ENCODE measurements around the gene WDFY4. TPM values are rescaled to one million over a fixed set of nuclear protein-coding genes. Genes with fewer than 3 reads are reported as not detected.

The WDFY4 gene
- total RNA-seq, 3 donors from 2014 or later, result 2.3 to 7.0 (median 5.8) TPM

DNA sequence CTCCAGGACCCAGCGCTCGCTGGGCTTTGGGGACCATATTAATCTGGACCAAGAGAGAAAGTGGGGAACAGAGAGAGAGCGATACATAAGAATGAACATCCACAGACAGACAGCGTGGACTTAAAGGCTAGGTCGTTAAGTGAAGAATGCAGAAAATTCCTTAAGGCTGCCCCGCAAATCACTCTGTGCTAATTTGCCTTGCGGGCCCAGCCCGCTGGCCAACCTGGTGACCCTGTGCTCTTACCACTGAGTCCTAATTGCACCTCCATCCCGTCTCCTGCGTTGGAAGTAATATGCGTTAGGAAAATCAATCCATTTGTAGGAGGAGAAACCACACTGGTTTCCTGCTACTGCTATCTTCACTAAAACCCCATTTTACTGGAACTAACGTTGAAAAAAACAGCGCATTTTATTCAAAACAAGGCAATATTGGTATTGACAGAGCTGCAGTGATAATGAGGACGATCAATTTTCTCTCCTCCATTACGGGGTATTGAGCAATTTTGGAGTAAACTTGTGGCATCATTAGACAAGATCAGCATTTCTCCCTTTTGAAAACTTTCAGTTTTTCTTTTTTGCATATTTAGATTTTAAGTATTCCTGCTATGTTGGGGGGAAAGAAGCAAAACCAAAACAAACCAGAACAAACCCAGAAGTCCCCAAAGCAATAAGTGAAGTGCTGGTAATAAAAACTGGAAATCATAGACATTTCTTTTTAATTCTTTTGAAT, 85.2 kb downstream of the WDFY4 start:
- intact Hi-C loops (cut with DNase I; ENCODE audit: low total_unique reads), result loop anchor here (10.0 kb wide), 1 partner anchor 1665 kb away; no protein-coding TSS in a partner anchor
- no peak overlapping the region for H3K4me3 ChIP-seq
- no peaks in the 10 kb centered on the region for H3K27me3 ChIP-seq
- DNase-seq (ENCODE audit: low spot score in 2 of 2), result no peak
- H3K9me3 ChIP-seq, result no peaks in the 10 kb centered on the region
- no peak overlapping the region for H3K27ac ChIP-seq
- no peaks in the 10 kb centered on the region for H3K4me1 ChIP-seq
- no peak for TF ChIP-seq POLR2A (IDR thresholded peaks at IDR 0.05)
- TF ChIP-seq POLR2AphosphoS5 (IDR thresholded peaks at IDR 0.05), result no peak
- TF ChIP-seq, protein P1, sequence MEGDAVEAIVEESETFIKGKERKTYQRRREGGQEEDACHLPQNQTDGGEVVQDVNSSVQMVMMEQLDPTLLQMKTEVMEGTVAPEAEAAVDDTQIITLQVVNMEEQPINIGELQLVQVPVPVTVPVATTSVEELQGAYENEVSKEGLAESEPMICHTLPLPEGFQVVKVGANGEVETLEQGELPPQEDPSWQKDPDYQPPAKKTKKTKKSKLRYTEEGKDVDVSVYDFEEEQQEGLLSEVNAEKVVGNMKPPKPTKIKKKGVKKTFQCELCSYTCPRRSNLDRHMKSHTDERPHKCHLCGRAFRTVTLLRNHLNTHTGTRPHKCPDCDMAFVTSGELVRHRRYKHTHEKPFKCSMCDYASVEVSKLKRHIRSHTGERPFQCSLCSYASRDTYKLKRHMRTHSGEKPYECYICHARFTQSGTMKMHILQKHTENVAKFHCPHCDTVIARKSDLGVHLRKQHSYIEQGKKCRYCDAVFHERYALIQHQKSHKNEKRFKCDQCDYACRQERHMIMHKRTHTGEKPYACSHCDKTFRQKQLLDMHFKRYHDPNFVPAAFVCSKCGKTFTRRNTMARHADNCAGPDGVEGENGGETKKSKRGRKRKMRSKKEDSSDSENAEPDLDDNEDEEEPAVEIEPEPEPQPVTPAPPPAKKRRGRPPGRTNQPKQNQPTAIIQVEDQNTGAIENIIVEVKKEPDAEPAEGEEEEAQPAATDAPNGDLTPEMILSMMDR (IDR thresholded peaks at IDR 0.05), result no peak
- no peaks in the 10 kb centered on the region for H3K36me3 ChIP-seq

DNA sequence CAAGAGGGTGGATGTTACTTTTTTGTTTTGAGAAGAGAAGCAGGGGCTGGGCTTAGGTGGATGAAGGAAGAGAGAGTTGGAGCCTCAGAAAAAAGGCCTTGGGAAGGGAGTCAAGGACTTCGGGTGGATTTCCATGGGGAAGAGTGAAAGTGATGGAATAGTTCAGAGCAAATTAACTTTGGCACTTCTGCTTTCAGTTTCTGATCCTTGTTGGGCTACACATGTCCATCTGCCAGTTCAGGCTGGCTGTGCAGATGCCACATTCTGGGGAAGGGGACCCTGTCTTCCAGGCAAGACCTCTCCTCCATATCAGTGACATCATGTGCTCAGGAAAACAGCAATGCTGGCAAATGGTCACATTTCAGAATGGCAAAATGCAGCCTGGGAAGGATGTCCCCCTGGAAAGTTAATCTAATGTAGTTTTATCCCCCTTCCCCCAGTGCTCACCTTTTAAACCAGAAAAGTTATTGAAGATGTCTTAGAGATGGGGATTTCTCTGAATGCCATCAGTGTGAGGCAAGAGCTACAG, 86.0 kb downstream of the WDFY4 start:
- H3K9me3 ChIP-seq, result no peaks in the 10 kb centered on the region
- no peak for DNase-seq (ENCODE audit: low spot score in 2 of 2)
- no peaks in the 10 kb centered on the region for H3K4me1 ChIP-seq
- no peaks in the 10 kb centered on the region for H3K27me3 ChIP-seq
- no peaks in the 10 kb centered on the region for H3K36me3 ChIP-seq
- no peak overlapping the region for H3K27ac ChIP-seq
- TF ChIP-seq POLR2A (IDR thresholded peaks at IDR 0.05) (no peak), POLR2AphosphoS5 (IDR thresholded peaks at IDR 0.05) (no peak)
- TF ChIP-seq, protein P1 (IDR thresholded peaks at IDR 0.05), result no peak
- no peak overlapping the region for H3K4me3 ChIP-seq
- intact Hi-C loops (cut with DNase I; ENCODE audit: low total_unique reads), result no loop called here

DNA sequence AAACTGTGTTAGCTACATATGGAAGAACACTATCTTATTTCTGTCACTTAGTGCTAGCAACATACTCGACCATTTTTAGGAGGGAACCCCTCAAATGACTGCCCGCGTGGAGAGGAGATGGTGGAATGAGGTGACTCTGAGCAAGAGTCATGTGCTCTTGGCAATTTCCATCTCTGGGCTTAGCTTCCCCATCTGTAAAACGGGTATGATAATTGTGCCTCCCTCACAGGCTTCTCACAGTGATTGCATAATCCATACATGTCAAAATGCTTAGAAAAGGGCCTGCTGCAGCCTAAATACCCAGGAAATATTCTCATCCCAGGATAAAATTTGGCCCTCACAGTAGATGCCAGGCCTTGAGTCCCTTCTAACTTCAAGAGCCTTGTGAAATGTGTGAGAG, 86.6 kb downstream of the WDFY4 start:
- intact Hi-C loops (cut with DNase I; ENCODE audit: low total_unique reads), result no loop called here
- no peak overlapping the region for H3K4me3 ChIP-seq
- no peaks in the 10 kb centered on the region for H3K36me3 ChIP-seq
- TF ChIP-seq POLR2AphosphoS5 (IDR thresholded peaks at IDR 0.05) (no peak), POLR2A (IDR thresholded peaks at IDR 0.05) (no peak)
- TF ChIP-seq, protein P1 (IDR thresholded peaks at IDR 0.05), result no peak
- no peak overlapping the region for H3K27ac ChIP-seq
- no peaks in the 10 kb centered on the region for H3K27me3 ChIP-seq
- no peak for DNase-seq (ENCODE audit: low spot score in 2 of 2)
- no peaks in the 10 kb centered on the region for H3K4me1 ChIP-seq
- no peaks in the 10 kb centered on the region for H3K9me3 ChIP-seq

DNA sequence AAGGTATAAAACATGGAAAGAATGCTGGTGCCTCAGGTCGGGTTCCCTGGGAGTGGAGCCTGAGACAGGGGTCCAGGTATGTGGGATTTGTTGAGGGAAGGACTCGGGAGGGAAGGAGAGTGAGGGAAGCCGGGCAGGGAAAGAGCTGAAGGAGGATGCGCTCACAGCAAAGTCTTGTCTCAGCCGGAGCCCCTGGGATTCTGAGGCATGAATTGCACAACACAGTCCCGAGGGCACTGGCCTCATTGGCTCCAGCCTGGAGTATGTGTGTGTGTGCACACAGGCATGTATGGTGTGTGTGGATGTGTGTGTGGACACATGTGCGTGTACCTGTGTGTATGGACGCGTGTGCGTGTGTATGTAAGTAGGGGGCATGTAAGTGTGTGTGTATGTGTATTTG, 87.4 kb downstream of the WDFY4 start:
- DNase-seq (ENCODE audit: low spot score in 2 of 2), result no peak
- Histone ChIP-seq H3K4me1 (no peaks in the 10 kb centered on the region), H3K27ac (no peak overlapping the region), H3K4me3 (no peak overlapping the region), H3K27me3 (no peaks in the 10 kb centered on the region), H3K36me3 (no peaks in the 10 kb centered on the region), H3K9me3 (no peaks in the 10 kb centered on the region)
- TF ChIP-seq POLR2A (IDR thresholded peaks at IDR 0.05) (no peak), POLR2AphosphoS5 (IDR thresholded peaks at IDR 0.05) (no peak)
- TF ChIP-seq, protein P1 (IDR thresholded peaks at IDR 0.05), result no peak
- intact Hi-C loops (cut with DNase I; ENCODE audit: low total_unique reads), result no loop called here

DNA sequence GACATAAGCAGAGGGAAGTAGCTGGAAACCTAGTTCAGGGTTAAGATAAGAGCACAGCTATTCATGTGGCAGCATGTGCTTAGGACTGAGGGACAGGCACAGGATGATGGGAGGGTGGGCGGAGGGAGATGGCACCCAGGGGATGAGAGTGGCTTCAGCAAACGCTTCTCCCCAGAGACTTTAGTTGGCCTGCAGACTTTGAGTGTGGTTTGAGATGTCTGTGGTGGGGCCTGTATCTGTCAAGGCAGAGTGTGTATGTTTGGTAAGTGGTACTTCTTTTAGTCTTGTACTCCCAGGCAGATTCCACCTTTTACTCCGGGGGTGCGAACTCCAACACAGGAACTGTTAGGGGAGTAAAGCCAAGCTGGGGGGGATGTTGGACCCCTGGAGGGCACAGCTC, 88.9 kb downstream of the WDFY4 start:
- Histone ChIP-seq H3K27me3 (no peaks in the 10 kb centered on the region), H3K4me3 (no peak overlapping the region), H3K4me1 (no peaks in the 10 kb centered on the region), H3K9me3 (no peaks in the 10 kb centered on the region), H3K27ac (no peak overlapping the region), H3K36me3 (no peaks in the 10 kb centered on the region)
- intact Hi-C loops (cut with DNase I; ENCODE audit: low total_unique reads), result no loop called here
- TF ChIP-seq, protein P1 (IDR thresholded peaks at IDR 0.05), result no peak
- no peak for TF ChIP-seq POLR2AphosphoS5 (IDR thresholded peaks at IDR 0.05)
- TF ChIP-seq POLR2A (IDR thresholded peaks at IDR 0.05), result no peak
- no peak for DNase-seq (ENCODE audit: low spot score in 2 of 2)

All from breast epithelium (tissue), 4 donors.